Measurements from ENCODE around the gene AJM1.

AJM1 gene

GRCh38 chr9:136820971-136821825 lies 21.1 kb upstream of the AJM1 start:
- Histone ChIP-seq H3K36me3 (ENCODE audit: control insufficient read depth, insufficient read depth, low read length) (peaks cover 6% of the 10 kb centered on the region), H3K27me3 (replicated peaks; ENCODE audit: control insufficient read depth, insufficient read depth, low read length) (no peaks in the 10 kb centered on the region), H3K4me3 (replicated peaks; ENCODE audit: low read depth, low read length) (no peak overlapping the region)
- DNase-seq (ENCODE audit: extremely low read depth, insufficient read length): no peak
- no peak for TF ChIP-seq CTCF (IDR thresholded peaks at IDR 0.05; ENCODE audit: insufficient read depth, low read length, poor library complexity, severe bottlenecking)

DNA sequence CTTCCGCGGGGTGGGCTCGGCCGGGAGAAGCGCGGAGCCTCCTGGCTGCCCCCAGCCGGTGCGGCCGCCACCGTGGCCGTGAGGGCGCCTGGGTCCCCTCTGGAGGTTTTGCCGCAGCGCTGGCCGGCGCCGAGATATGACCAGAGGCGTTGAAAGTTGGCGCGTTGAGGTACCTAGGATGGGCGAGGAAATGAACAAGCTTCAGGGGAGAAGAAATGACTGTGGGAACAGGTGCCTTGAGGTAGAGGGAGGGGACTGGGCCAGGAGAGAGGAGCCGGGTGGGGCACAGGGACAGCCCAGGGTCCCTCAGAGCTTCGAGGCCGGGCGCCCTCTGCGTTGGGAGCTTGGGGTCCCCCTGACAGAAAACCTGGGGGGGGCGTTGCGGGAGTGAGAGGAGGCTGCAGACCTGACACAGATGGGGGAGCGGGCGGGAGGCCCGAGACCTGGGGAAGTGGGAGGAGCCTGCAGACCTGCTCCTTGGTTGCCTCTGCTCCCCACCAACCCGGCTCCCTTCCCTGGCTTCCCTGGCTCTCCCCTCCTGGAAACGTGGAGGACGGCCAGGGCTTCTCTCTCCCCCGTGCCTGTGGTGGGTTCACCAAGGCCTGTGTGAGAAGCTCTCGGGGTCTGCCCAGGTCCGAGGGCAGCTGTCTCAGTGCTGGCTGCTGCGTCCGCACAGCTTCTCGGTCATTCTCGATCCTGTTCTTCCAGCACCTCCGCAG lies 20.3 kb upstream of the AJM1 start:
- TF ChIP-seq CTCF (IDR thresholded peaks at IDR 0.05; ENCODE audit: insufficient read depth, low read length, poor library complexity, severe bottlenecking): no peak
- Histone ChIP-seq H3K4me3 (replicated peaks; ENCODE audit: low read depth, low read length) (no peak overlapping the region), H3K27me3 (replicated peaks; ENCODE audit: control insufficient read depth, insufficient read depth, low read length) (no peaks in the 10 kb centered on the region), H3K36me3 (ENCODE audit: control insufficient read depth, insufficient read depth, low read length) (peaks cover 7% of the 10 kb centered on the region)
- DNase-seq (ENCODE audit: extremely low read depth, insufficient read length): no peak

DNA sequence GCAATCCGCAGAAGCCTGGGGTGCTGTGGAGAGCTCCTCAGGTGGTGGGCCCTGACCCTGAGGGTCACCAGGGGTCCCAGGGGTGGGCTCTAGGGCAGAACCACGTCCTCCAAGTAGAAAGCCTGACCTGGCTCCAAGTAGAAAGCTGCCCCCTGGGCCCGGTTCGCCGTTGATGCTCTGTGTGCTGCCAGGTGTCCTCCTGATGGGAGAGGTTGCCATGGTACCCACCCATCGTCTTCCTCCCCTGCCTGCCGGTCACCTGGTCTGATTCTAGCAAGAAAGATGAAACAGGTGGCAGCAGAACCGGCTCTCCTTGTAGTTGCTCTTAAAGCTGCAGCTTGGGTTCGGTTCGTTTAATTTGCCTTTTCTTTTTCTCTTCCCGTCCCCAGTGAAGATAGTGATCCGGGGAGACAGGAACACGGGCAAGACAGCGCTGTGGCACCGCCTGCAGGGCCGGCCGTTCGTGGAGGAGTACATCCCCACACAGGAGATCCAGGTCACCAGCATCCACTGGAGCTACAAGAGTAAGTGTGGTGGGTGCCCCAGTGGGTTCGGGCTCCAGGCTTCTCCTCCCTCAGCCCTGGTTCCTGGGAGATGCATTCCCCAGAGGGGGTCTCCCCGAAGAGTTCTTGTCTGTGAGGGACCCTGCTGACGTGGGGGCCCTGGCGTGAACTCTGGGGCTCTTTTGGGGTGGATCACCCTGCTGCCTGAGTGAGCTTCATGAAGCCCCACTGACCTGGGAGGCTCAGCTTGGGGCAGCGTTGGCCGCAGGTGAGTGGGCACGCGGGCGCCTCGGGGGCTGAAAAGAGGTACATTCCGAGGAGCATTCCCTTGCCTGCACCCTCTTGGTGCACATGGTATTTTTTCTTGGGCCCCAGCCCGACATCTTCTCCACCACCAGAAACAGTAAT lies 18.9 kb upstream of the AJM1 start:
- DNase-seq (ENCODE audit: extremely low read depth, insufficient read length): no peak
- Histone ChIP-seq H3K27me3 (replicated peaks; ENCODE audit: control insufficient read depth, insufficient read depth, low read length) (no peaks in the 10 kb centered on the region), H3K36me3 (ENCODE audit: control insufficient read depth, insufficient read depth, low read length) (peaks cover 13% of the 10 kb centered on the region), H3K4me3 (replicated peaks; ENCODE audit: low read depth, low read length) (no peak overlapping the region)
- TF ChIP-seq CTCF (IDR thresholded peaks at IDR 0.05; ENCODE audit: insufficient read depth, low read length, poor library complexity, severe bottlenecking): no peak

DNA sequence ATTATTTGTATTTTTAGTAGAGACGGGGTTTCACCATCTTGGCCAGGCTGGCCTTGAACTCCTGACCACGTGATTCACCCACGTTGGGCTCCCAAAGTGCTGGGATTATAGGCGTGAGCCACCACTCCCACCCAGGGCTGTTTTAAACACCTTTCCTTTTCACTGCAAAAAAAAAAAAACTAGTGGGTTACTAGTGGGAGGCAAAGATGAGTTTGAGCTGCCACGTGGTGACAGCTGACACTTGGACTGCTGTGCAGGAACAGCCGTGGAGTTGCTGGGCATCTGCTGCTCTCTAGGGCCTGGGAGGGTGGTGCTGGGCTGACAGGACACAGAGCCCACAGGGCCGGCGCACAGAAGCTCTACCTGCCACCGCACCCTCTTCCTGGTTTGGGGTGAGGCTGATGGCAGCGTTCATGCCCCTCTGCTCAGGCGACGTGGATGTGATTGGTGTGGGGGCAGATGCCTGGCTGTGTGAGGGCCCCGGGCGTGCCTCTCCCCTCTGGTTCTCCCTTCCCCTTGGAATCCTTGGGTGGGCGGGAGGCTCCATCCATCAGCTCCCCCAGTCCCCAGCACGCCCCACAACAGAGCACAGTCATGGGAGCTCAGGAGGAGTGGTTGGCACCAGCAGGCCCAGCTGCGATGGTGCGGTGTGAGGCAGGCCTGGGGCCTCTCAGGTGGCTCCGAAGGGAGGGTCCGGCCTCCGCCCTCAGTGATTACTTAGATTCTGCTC lies 17.6 kb upstream of the AJM1 start:
- TF ChIP-seq CTCF (IDR thresholded peaks at IDR 0.05; ENCODE audit: insufficient read depth, low read length, poor library complexity, severe bottlenecking): no peak
- H3K27me3 ChIP-seq (replicated peaks; ENCODE audit: control insufficient read depth, insufficient read depth, low read length): no peaks in the 10 kb centered on the region
- no peak overlapping the region for H3K4me3 ChIP-seq (replicated peaks; ENCODE audit: low read depth, low read length)
- DNase-seq (ENCODE audit: extremely low read depth, insufficient read length): no peak
- peaks cover 24% of the 10 kb centered on the region for H3K36me3 ChIP-seq (ENCODE audit: control insufficient read depth, insufficient read depth, low read length)
